C1 segment of cervical spinal cord (tissue), 14 donors: ENCODE data around the gene GDF11.
"Not testable (repeated sequence)": the region's sequence is repeated elsewhere in the genome, so short reads cannot be mapped to it uniquely, and the experiment has no call there.

ENCODE experiments used
- DNase-seq, 14 donors: peaks; one replicate each; lab custom pipeline; 2025; lab: John Stamatoyannopoulos, UW

The GDF11 gene

GRCh38 chr12:55739025-55739378 lies 3.9 kb upstream of the GDF11 start:
- no peak for DNase-seq

- no peak for DNase-seq
These were observed 816 bp upstream of the GDF11 start for GRCh38 chr12:55741931-55742680.

- DNase-seq, result peak in 3 of 14 donors; percentile 29 to 43 (median 35)
These were observed 751 bp downstream of the GDF11 start for GRCh38 chr12:55743406-55744339.

GRCh38 chr12:55744340-55745030 lies 1.6 kb downstream of the GDF11 start:
- DNase-seq, result peak in 1 of 14 donors; percentile 35

- peak in 4 of 14 donors; percentile 11 to 37 (median 28) for DNase-seq
These were observed 2.6 kb downstream of the GDF11 start for GRCh38 chr12:55745361-55746173.

GRCh38 chr12:55746174-55746912 lies 3.4 kb downstream of the GDF11 start:
- DNase-seq, result peak in 1 of 14 donors; percentile 6

GRCh38 chr12:55746913-55747231 lies 4.0 kb downstream of the GDF11 start:
- DNase-seq, result no peak

- DNase-seq, result no peak
These were observed 5.5 kb downstream of the GDF11 start for GRCh38 chr12:55748230-55748993.

- no peak for DNase-seq
These were observed 12.3 kb downstream of the GDF11 start for GRCh38 chr12:55755246-55755645.

- no peak for DNase-seq
These were observed 14.8 kb downstream of the GDF11 start for GRCh38 chr12:55757701-55758100.

- DNase-seq, result not testable (repeated sequence)
These were observed 15.7 kb downstream of the GDF11 start for GRCh38 chr12:55758575-55758974.

- DNase-seq, result no peak
These were observed 17.7 kb downstream of the GDF11 start for GRCh38 chr12:55760663-55761062.

- DNase-seq, result peak in 1 of 14 donors; percentile 80
These were observed 19.7 kb downstream of the GDF11 start for GRCh38 chr12:55762646-55763045.

GRCh38 chr12:55765736-55766290 lies 22.9 kb downstream of the GDF11 start:
- no peak for DNase-seq

GRCh38 chr12:55767156-55767555 lies 24.2 kb downstream of the GDF11 start:
- DNase-seq, result no peak

GRCh38 chr12:55771736-55772135 lies 28.8 kb downstream of the GDF11 start:
- no peak for DNase-seq

GRCh38 chr12:55777856-55778255 lies 34.9 kb downstream of the GDF11 start:
- no peak for DNase-seq

GRCh38 chr12:55780685-55781084 lies 37.8 kb downstream of the GDF11 start:
- no peak for DNase-seq

GRCh38 chr12:55788546-55788945 lies 45.6 kb downstream of the GDF11 start:
- no peak for DNase-seq

GRCh38 chr12:55789171-55789570 lies 46.2 kb downstream of the GDF11 start:
- no peak for DNase-seq
